Transverse colon (tissue), 4 donors: ENCODE measurements around the gene XBP1.

Source experiments
- CTCF ChIP-seq, 5 experiments: fragments of 200-600 bp in 3 of 5; fragments of 450-650 bp in 2 of 5; sonication (generic) in 3 of 5; IDR thresholded peaks; 1 replicate in 2 of 5; 2 replicates in 3 of 5; pipeline ENCODE4 v1.5.1; 2016 to 2017; ENCODE audit warnings: antibody characterized with exemption in 5 of 5, inconsistent platforms in 3 of 5, mild to moderate bottlenecking in 2 of 5, moderate library complexity in 1 of 5
- POLR2A ChIP-seq: fragments of 450-650 bp; IDR thresholded peaks from one replicate; pipeline ENCODE4 v1.6.1; 2016; ENCODE audit warnings: antibody characterized with exemption, mild to moderate bottlenecking, moderate library complexity
- POLR2AphosphoS5 ChIP-seq, 3 donors: sonication (generic); formaldehyde crosslinking; IDR thresholded peaks; one replicate each; pipeline ENCODE4 v1.6.1; 2016; ENCODE audit warnings: antibody characterized with exemption in 3 of 3

- TF ChIP-seq POLR2AphosphoS5 (IDR thresholded peaks at IDR 0.05) (peak; percentile 77 to 93 (median 78)), CTCF (IDR thresholded peaks at IDR 0.05) (no peak), POLR2A (peak; percentile 76)
These were observed 1.4 kb downstream of the XBP1 start for GRCh38 chr22:28798810-28799605.
